HEK293 (cell line): ENCODE data around the gene TGOLN2.

Experiments used
- CTCF ChIA-PET: fragments of 350-600 bp; formaldehyde crosslinking; extraction: SDS; loops from one replicate; lab custom pipeline; 2021; ENCODE audit warnings: antibody characterized with exemption; lab: Yijun Ruan, JAX
- POLR2A ChIA-PET: fragments of 300-600 bp; formaldehyde crosslinking; extraction: SDS; loops from one replicate; lab custom pipeline; 2020; ENCODE audit warnings: antibody characterized with exemption, inconsistent platforms; lab: Yijun Ruan, JAX
- H3K27ac ChIP-seq: fragments of 200-500 bp; sonication (Bioruptor generic); 2 replicates; pipeline ENCODE4 v1.5.1; 2014; ENCODE audit warnings: low read depth, low read length, control low read depth, inconsistent platforms; ENCODE audit errors: extremely low read depth
- H3K36me3 ChIP-seq, 2 experiments: fragments of 200-500 bp in 1 of 2; sonication (Bioruptor generic) in 1 of 2; 1 replicate in 1 of 2; 2 replicates in 1 of 2; pipeline ENCODE4 v1.5.1; 2014 to 2017; ENCODE audit warnings: inconsistent platforms in 2 of 2, low read length in 2 of 2; ENCODE audit not compliant: control insufficient read depth in 2 of 2, insufficient read depth in 1 of 2
- H3K4me1 ChIP-seq: fragments of 200-500 bp; sonication (Bioruptor generic); 2 replicates; pipeline ENCODE4 v1.5.1; 2014; ENCODE audit warnings: mild to moderate bottlenecking, low read length, inconsistent platforms; ENCODE audit not compliant: control insufficient read depth, insufficient read depth
- H3K4me3 ChIP-seq: 2 replicates; pipeline ENCODE4 v1.5.1; 2011; ENCODE audit warnings: low read depth, mild to moderate bottlenecking, control low read depth, low read length, moderate library complexity
- H3K9me3 ChIP-seq: fragments of 200-500 bp; sonication (Bioruptor generic); 2 replicates; pipeline ENCODE4 v1.5.1; 2014; ENCODE audit warnings: low read depth, low read length, inconsistent platforms; ENCODE audit not compliant: control insufficient read depth, insufficient read depth
- OSR2 ChIP-seq: fragments of 450-650 bp; formaldehyde crosslinking; IDR thresholded peaks from 2 replicates; pipeline ENCODE4 v1.5.1; 2016; ENCODE audit warnings: missing biosample characterization, missing genetic modification characterization
- REPIN1 ChIP-seq: fragments of 450-650 bp; formaldehyde crosslinking; IDR thresholded peaks from 2 replicates; pipeline ENCODE4 v1.5.1; 2017; ENCODE audit warnings: missing biosample characterization, missing genetic modification characterization, low read depth
- SCRT2 ChIP-seq: fragments of 450-650 bp; formaldehyde crosslinking; IDR thresholded peaks from 2 replicates; pipeline ENCODE4 v1.5.1; 2016; ENCODE audit warnings: missing biosample characterization, missing genetic modification characterization
- WT1 ChIP-seq: fragments of 450-650 bp; formaldehyde crosslinking; IDR thresholded peaks from 2 replicates; pipeline ENCODE4 v1.5.1; 2016; ENCODE audit warnings: missing biosample characterization, missing genetic modification characterization
- ZNF138 ChIP-seq: fragments of 450-650 bp; formaldehyde crosslinking; IDR thresholded peaks from 2 replicates; pipeline ENCODE4 v1.5.1; 2016; ENCODE audit warnings: missing biosample characterization, missing genetic modification characterization, borderline replicate concordance
- ZNF174 ChIP-seq: fragments of 450-650 bp; formaldehyde crosslinking; IDR thresholded peaks from 2 replicates; pipeline ENCODE4 v1.5.0; 2017; ENCODE audit warnings: missing biosample characterization, mild to moderate bottlenecking, missing genetic modification characterization
- ZNF341 ChIP-seq: fragments of 450-650 bp; formaldehyde crosslinking; IDR thresholded peaks from 2 replicates; pipeline ENCODE4; 2016; ENCODE audit warnings: low read depth, missing biosample characterization, missing genetic modification characterization
- ZNF350 ChIP-seq: fragments of 450-650 bp; formaldehyde crosslinking; IDR thresholded peaks from 2 replicates; pipeline ENCODE4 v1.5.0; 2017; ENCODE audit warnings: missing biosample characterization, mild to moderate bottlenecking, missing genetic modification characterization
- ZNF394 ChIP-seq: fragments of 450-650 bp; formaldehyde crosslinking; IDR thresholded peaks from 2 replicates; pipeline ENCODE4 v1.5.1; 2016; ENCODE audit warnings: missing biosample characterization, missing genetic modification characterization, mild to moderate bottlenecking, moderate library complexity, borderline replicate concordance
- ZNF423 ChIP-seq: fragments of 450-650 bp; formaldehyde crosslinking; IDR thresholded peaks from 2 replicates; pipeline ENCODE4 v1.5.1; 2016; ENCODE audit warnings: missing biosample characterization, missing genetic modification characterization
- ZNF514 ChIP-seq: fragments of 450-650 bp; formaldehyde crosslinking; IDR thresholded peaks from 2 replicates; pipeline ENCODE4 v1.5.1; 2016; ENCODE audit warnings: missing biosample characterization, missing genetic modification characterization
- ZNF548 ChIP-seq: fragments of 450-650 bp; formaldehyde crosslinking; IDR thresholded peaks from 2 replicates; pipeline ENCODE4 v1.5.1; 2016; ENCODE audit warnings: missing biosample characterization, missing genetic modification characterization
- ZNF571 ChIP-seq: fragments of 450-650 bp; formaldehyde crosslinking; IDR thresholded peaks from 2 replicates; pipeline ENCODE4 v1.5.0; 2017; ENCODE audit warnings: missing biosample characterization, missing genetic modification characterization
- ZNF660 ChIP-seq: fragments of 450-650 bp; IDR thresholded peaks from 2 replicates; pipeline ENCODE4 v1.5.1; 2018; ENCODE audit warnings: missing biosample characterization, mild to moderate bottlenecking, missing genetic modification characterization
- ZNF677 ChIP-seq: fragments of 450-650 bp; IDR thresholded peaks from 2 replicates; pipeline ENCODE4 v1.5.0; 2018; ENCODE audit warnings: missing biosample characterization, mild to moderate bottlenecking, missing genetic modification characterization, moderate library complexity
- ZNF768 ChIP-seq: fragments of 450-650 bp; formaldehyde crosslinking; IDR thresholded peaks from 2 replicates; pipeline ENCODE4 v1.5.1; 2018; ENCODE audit warnings: missing biosample characterization, mild to moderate bottlenecking, missing genetic modification characterization
- ZNF791 ChIP-seq: fragments of 450-650 bp; formaldehyde crosslinking; IDR thresholded peaks from 2 replicates; pipeline ENCODE4 v1.5.1; 2016; ENCODE audit warnings: missing biosample characterization, missing genetic modification characterization
- ZSCAN23 ChIP-seq: fragments of 450-650 bp; formaldehyde crosslinking; IDR thresholded peaks from 2 replicates; pipeline ENCODE4 v1.5.1; 2016; ENCODE audit warnings: missing biosample characterization, missing genetic modification characterization
- TF ChIP-seq, protein P1 (sequence below): fragments of 450-650 bp; formaldehyde crosslinking; IDR thresholded peaks from 2 replicates; pipeline ENCODE4 v1.5.1; 2017; ENCODE audit warnings: missing biosample characterization, mild to moderate bottlenecking, missing genetic modification characterization, moderate library complexity
- TF ChIP-seq, protein P2 (sequence below): fragments of 450-650 bp; formaldehyde crosslinking; IDR thresholded peaks from 2 replicates; pipeline ENCODE4 v1.5.1; 2016; ENCODE audit warnings: missing biosample characterization, missing genetic modification characterization
- TF ChIP-seq, protein P3 (sequence below): fragments of 450-650 bp; formaldehyde crosslinking; IDR thresholded peaks from 2 replicates; pipeline ENCODE4 v1.5.1; 2016; ENCODE audit warnings: missing biosample characterization, missing genetic modification characterization
- TF ChIP-seq, protein P4 (sequence below): fragments of 450-650 bp; formaldehyde crosslinking; IDR thresholded peaks from 2 replicates; pipeline ENCODE4 v1.5.1; 2016; ENCODE audit warnings: missing biosample characterization, missing genetic modification characterization
- TF ChIP-seq, protein P5 (sequence below): fragments of 450-650 bp; formaldehyde crosslinking; IDR thresholded peaks from 2 replicates; pipeline ENCODE4 v1.5.1; 2016; ENCODE audit warnings: missing biosample characterization, missing genetic modification characterization

TGOLN2 gene

DNA sequence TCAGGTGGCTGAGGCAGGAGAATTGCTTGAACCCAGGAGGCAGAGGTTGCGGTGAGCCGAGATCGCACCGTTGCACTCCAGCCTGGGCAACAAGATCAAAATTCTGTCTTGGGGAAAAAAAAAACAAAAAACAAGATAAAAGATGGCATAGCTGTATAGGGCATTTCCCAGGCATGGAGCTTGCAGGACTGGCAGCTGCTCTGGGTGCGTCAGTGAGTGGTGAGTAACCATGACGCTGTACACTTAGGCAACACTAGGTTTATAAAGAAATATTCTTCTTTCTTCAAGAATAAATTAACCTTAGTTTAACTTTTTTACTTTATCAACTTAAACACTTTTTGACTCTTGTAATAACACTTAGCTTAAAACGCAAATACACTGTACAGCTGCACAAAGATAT is 15.4 kb downstream of the TGOLN2 start:
- H3K9me3 ChIP-seq = no peaks in the 10 kb centered on the region
- no peak overlapping the region for H3K4me3 ChIP-seq
- CTCF ChIA-PET = interaction anchor here (0.9 to 1.3 kb wide), 2 partner anchors 12 to 240 kb away, joined by 4 to 10 read pairs; no protein-coding TSS in a partner anchor
- H3K4me1 ChIP-seq = no peaks in the 10 kb centered on the region
- TF ChIP-seq ZNF768 (no peak), ZNF548 (tag by site-specific recombination) (no peak), OSR2 (tag by site-specific recombination) (no peak), ZNF394 (tag by site-specific recombination) (no peak), ZNF341 (no peak)
- TF ChIP-seq, protein P1, sequence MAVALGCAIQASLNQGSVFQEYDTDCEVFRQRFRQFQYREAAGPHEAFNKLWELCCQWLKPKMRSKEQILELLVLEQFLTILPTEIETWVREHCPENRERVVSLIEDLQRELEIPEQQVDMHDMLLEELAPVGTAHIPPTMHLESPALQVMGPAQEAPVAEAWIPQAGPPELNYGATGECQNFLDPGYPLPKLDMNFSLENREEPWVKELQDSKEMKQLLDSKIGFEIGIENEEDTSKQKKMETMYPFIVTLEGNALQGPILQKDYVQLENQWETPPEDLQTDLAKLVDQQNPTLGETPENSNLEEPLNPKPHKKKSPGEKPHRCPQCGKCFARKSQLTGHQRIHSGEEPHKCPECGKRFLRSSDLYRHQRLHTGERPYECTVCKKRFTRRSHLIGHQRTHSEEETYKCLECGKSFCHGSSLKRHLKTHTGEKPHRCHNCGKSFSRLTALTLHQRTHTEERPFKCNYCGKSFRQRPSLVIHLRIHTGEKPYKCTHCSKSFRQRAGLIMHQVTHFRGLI (tag by site-specific recombination) = no peak
- H3K36me3 ChIP-seq = peaks cover 0 to 30% of the 10 kb centered on the region in 2 experiments; a peak in 2 of 3 replicates
- POLR2A ChIA-PET = no interaction called here
- H3K27ac ChIP-seq = no peak overlapping the region

DNA sequence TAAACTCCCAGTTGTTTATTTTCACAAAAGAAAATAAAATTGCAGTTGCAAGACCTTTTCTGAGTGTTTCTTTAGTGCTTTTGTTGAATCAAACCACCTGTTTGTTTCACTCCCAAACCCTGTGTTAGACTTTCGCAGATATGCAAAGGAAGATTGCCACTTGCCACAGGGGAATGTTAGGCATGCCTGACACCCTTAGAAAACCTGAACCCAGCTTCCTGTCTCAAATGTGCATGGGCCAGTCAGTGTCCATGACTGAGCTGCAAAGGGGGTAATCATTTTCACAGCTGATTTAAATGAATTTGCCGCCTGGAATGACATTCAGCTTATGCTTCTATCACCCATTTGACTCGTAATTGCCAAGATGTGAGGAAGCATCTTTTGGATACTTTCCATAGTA is 17.5 kb downstream of the TGOLN2 start:
- TF ChIP-seq SCRT2 (tag by site-specific recombination) = 0 out of 2 replicates have a peak, but pooled peaks have one; percentile 20
- TF ChIP-seq REPIN1 (tag by site-specific recombination) = no peak
- no peak for TF ChIP-seq ZNF571 (tag by site-specific recombination)
- TF ChIP-seq, protein P2, sequence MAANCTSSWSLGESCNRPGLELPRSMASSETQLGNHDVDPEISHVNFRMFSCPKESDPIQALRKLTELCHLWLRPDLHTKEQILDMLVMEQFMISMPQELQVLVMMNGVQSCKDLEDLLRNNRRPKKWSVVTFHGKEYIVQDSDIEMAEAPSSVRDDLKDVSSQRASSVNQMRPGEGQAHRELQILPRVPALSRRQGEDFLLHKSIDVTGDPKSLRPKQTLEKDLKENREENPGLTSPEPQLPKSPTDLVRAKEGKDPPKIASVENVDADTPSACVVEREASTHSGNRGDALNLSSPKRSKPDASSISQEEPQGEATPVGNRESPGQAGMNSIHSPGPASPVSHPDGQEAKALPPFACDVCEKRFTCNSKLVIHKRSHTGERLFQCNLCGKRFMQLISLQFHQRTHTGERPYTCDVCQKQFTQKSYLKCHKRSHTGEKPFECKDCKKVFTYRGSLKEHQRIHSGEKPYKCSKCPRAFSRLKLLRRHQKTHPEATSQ = no peak
- Histone ChIP-seq H3K36me3 (peaks cover 0 to 25% of the 10 kb centered on the region in 2 experiments; a peak in 1 of 3 replicates), H3K27ac (no peak overlapping the region), H3K9me3 (no peaks in the 10 kb centered on the region), H3K4me1 (no peaks in the 10 kb centered on the region), H3K4me3 (no peak overlapping the region)
- POLR2A ChIA-PET = no interaction called here
- CTCF ChIA-PET = interaction anchor here (1.3 kb wide), 1 partner anchor 10 kb away, joined by 14 read pairs; no protein-coding TSS in a partner anchor

DNA sequence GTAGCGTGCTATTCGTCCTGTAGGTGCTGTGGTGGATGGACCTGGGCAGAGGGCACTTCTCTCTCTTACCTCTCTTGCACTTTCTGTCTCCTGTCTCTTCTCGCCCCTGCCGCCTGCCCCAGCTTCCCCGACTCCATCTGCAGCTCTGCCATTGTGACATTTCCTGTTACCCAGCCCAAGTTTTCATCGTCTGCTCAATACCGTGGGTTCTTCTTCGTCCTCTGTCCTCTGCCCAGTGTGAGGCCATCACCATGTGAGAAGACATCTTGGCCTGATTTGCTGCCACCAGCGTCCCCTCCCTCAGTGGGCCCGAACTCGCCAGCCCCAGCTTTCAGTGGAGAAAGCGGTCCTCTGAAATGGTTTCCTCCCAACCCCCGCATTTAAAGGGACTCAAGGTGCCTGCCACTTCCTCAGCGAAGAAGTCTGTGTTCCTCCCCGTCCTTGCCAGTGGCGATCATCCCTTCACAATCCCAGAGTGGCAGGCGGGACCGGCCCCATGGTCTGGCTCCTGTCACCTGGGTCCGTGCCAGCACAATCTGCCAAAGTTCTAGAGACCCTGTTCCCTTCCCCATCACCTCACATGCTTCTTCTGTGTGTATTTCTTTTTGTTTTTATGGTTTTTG is 18.0 kb downstream of the TGOLN2 start:
- Histone ChIP-seq H3K9me3 (no peaks in the 10 kb centered on the region), H3K4me3 (no peak overlapping the region), H3K27ac (no peak overlapping the region), H3K4me1 (no peaks in the 10 kb centered on the region), H3K36me3 (peaks cover 0 to 24% of the 10 kb centered on the region in 2 experiments; a peak in 1 of 3 replicates)
- POLR2A ChIA-PET = interaction anchor here (0.6 to 1.4 kb wide), 3 partner anchors 10 to 18 kb away, joined by 3 to 4 read pairs (median 4); no protein-coding TSS in a partner anchor
- CTCF ChIA-PET = interaction anchor here (0.6 to 1.3 kb wide), 3 partner anchors 9 to 11 kb away, joined by 3 to 14 read pairs (median 3); no protein-coding TSS in a partner anchor
- TF ChIP-seq ZNF174 = no peak
- no peak for TF ChIP-seq SCRT2 (tag by site-specific recombination)
- TF ChIP-seq ZNF791 = no peak
- no peak for TF ChIP-seq ZNF677 (tag by site-specific recombination)
- TF ChIP-seq ZSCAN23 (tag by site-specific recombination) = no peak
- no peak for TF ChIP-seq ZNF138
- TF ChIP-seq ZNF350 = no peak
- TF ChIP-seq, protein P3, sequence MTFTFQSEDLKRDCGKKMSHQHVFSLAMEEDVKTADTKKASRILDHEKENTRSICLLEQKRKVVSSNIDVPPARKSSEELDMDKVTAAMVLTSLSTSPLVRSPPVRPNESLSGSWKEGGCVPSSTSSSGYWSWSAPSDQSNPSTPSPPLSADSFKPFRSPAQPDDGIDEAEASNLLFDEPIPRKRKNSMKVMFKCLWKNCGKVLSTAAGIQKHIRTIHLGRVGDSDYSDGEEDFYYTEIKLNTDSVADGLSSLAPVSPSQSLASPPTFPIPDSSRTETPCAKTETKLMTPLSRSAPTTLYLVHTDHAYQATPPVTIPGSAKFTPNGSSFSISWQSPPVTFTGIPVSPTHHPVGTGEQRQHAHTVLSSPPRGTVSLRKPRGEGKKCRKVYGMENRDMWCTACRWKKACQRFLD (tag by site-specific recombination) = no peak
- no peak for TF ChIP-seq ZNF660
- TF ChIP-seq, protein P4, sequence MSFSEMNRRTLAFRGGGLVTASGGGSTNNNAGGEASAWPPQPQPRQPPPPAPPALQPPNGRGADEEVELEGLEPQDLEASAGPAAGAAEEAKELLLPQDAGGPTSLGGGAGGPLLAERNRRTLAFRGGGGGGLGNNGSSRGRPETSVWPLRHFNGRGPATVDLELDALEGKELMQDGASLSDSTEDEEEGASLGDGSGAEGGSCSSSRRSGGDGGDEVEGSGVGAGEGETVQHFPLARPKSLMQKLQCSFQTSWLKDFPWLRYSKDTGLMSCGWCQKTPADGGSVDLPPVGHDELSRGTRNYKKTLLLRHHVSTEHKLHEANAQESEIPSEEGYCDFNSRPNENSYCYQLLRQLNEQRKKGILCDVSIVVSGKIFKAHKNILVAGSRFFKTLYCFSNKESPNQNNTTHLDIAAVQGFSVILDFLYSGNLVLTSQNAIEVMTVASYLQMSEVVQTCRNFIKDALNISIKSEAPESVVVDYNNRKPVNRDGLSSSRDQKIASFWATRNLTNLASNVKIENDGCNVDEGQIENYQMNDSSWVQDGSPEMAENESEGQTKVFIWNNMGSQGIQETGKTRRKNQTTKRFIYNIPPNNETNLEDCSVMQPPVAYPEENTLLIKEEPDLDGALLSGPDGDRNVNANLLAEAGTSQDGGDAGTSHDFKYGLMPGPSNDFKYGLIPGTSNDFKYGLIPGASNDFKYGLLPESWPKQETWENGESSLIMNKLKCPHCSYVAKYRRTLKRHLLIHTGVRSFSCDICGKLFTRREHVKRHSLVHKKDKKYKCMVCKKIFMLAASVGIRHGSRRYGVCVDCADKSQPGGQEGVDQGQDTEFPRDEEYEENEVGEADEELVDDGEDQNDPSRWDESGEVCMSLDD (tag by site-specific recombination) = no peak
- no peak for TF ChIP-seq ZNF514
- TF ChIP-seq WT1 = no peak
- no peak for TF ChIP-seq ZNF423 (tag by site-specific recombination)
- TF ChIP-seq, protein P5, sequence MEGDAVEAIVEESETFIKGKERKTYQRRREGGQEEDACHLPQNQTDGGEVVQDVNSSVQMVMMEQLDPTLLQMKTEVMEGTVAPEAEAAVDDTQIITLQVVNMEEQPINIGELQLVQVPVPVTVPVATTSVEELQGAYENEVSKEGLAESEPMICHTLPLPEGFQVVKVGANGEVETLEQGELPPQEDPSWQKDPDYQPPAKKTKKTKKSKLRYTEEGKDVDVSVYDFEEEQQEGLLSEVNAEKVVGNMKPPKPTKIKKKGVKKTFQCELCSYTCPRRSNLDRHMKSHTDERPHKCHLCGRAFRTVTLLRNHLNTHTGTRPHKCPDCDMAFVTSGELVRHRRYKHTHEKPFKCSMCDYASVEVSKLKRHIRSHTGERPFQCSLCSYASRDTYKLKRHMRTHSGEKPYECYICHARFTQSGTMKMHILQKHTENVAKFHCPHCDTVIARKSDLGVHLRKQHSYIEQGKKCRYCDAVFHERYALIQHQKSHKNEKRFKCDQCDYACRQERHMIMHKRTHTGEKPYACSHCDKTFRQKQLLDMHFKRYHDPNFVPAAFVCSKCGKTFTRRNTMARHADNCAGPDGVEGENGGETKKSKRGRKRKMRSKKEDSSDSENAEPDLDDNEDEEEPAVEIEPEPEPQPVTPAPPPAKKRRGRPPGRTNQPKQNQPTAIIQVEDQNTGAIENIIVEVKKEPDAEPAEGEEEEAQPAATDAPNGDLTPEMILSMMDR (tag by site-specific recombination) = no peak
